ENCODE measurements around the gene MED13.
"Not testable (repeated sequence)": the region's sequence is repeated elsewhere in the genome, so short reads cannot be mapped to it uniquely, and the experiment has no call there.

Gene MED13

DNA sequence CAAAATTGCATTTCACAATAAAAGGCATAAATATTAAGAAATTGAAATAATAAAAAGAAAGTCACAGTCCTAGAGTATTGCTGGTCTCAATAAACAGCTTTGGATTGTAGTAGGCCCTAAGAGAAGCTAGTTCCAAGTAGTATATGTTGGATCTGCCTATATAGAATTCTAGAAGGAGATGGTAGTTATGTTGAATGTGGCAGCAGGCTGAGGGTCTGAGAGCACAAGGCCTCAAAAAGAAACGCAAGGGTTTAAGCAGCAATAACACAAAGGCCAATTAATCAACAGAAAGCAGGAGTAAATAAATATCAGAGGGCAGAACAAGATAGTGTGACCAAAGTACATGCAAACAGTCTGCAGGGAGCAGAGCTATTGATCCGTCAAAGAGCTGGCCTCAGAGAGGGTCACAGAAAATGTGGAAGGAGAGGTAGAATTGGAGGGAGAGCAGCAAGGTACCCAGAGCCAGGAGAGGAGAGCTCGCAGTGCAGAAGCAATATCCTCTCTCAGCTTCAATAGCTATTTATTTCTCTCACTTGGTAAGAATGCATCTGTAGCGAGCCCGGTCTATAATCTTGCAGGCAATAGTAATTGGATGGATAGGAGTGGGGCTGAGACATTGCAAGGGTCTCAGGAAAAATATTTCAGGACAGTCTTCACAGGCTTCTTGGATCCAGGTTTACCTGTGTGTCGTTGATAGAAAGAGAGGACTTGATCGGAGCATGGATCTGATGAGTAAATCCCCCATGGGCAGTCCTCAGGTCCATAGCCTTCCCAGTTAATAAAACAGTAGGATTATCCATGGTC is 25.1 kb upstream of the MED13 start:
- no peak for DNase-seq

- no peak for DNase-seq
These were observed 24.3 kb upstream of the MED13 start for GRCh38 chr17:62089334-62089733.

- DNase-seq, result no peak
These were observed 21.7 kb upstream of the MED13 start for GRCh38 chr17:62086737-62087136.

GRCh38 chr17:62085511-62086408 is 20.7 kb upstream of the MED13 start:
- no peak for DNase-seq

DNA sequence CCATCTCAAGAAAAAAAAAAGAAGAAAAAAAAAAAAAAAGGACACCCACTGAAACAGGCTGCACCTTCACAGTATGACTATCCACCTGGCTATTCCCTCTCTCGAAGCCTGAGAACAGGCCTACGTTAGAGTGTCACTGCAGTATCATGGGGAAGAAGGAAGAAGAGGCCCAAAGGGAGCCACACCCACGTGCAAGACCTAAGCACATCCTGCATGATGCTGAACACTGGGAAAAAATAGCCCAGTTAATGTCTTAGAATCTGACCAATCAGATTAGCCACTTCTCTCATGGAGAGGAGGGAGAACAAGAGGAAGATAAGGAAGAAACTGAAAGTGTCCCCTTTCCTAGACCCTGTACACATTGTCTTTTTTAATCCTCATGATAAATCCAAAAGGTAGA is 19.5 kb upstream of the MED13 start:
- DNase-seq, result no peak

DNA sequence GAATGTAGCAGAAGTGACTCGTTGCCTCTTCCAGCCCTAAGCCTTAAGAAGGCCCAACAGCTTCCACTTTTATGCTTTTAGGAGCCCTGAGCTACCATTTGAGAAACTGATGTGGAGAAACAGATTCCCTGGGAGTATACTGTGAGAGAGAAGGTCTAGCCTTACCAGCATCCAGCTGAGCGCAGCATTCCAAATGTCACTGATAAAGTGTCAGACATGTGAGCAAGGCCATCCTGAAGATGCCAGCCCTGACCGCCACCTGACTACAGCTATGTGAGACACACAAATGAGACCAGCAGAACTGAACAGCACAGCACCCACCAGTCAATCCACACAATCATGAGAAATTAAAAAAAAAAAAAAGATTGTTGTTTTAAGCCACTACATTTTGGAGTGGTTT is 18.6 kb upstream of the MED13 start:
- no peak for DNase-seq

DNA sequence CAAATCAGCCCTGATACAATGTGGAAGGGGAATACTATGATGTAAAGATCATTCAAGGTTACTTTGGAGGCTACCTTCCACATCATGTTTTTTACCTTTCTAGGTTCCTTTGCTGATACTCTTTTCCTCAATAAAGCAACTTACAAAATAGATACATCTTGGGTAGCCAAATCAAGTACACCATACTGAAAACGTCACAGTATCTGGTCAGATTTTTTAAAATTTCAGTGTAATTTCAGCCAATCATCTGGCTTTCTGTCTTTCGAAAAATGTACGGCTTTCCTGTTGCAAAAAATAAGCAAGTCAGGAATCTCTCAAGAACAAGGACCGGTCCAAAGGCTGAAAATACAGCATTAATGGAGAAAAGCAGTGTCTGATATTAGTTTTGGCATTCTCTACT is 15.6 kb upstream of the MED13 start:
- DNase-seq, result no peak

DNA sequence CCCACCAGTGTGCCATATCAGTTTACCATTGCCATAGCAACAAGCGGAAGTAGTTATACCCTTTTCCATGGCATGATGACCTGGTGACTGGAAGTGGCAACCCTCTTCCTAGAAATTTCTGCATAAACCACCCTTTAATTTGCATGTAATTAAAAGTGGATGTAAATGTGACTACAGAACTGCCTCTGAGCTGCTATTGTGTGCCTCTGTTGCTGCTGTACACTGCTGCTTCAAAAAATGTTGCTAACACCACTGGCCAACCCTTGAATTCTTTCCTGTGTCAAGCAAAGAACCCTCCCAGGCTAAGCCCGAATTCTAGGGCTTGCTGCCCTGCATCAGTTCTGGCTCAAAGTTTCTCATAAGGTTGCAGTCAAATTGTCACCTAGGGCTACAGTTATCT is 12.9 kb upstream of the MED13 start:
- no peak for DNase-seq

DNA sequence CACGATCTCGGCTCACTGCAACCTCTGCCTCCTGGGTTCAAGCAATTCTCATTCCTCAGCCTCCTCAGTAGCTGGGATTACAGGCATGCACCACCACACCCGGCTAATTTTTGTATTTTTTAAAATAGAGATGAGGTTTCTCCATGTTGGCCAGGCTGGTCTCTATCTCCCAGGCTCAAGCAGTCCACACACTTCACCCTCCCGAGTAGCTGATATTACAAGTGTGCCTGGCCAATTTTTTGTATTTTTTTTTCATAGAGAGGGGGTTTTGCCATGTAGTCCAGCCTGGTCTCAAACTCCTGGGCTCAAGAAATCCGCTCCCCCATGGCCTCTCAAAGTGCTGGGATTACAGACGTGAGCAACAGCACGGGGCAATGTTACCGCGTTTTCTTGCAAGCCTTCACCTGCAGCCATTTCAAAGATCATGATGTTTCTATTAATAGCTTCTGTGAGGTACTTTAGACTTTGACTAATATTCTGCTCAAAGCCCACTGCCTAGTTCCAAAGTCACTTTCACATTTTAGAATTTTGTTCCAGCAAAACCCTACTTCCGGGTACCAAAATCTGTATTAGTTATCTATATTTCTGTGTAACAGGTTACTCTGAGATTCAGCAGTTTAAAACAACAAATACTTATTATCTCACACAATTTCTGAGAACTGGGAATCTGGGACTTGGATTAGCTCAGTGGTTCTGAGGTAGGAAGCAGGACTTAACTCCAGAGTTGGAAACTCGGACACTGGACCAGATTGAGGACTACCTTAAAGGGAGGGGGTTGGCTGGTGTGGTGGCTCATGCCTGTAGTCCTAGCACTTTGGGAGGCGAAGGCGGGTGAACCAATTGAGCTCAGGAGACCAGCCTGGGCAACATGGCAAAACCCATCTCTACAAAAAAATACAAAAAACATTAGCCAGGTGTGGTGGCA is 12.0 kb upstream of the MED13 start:
- no peak for DNase-seq

DNA sequence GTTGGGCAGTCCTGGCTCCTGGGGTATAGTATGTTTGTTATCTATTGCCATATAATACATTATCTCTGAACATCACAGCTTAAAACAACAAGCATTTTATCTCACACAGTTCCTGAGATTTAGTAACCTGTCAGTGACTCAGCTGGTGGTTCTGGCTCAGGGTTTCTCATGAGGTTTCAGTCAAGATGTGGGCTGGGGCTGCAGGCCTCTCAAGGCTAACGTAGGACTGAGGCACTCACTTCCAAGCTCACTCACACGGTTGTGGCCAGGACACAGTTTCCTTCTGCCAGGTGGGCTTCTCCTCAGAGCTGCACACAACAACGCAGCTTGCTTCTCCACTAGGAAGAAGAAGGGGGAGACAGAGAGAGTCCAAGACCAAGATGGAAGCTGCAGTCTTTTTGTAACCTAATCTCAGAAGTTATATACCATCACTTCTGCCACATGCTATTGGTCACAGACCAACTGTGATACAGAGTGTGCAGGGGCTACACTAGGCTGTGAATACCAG is 10.3 kb upstream of the MED13 start:
- no peak for DNase-seq

- DNase-seq, result no peak
These were observed 8.9 kb upstream of the MED13 start for GRCh38 chr17:62073993-62074392.

DNA sequence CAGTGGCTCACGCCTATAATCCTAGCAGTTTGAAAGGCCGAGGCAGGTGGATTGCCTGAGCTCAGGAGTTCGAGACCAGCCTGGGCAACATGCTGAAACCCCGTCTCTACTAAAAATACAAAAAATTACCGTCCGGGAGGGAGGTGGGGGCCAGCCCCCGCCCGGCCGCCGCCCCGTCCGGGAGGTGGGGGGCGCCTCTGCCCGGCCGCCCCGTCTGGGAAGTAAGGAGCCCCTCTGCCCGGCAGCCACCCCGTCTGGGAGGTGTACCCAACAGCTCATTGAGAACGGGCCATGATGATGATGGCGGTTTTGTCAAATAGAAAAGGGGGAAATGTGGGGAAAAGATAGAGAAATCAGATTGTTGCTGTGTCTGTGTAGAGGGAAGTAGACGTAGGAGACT is 7.8 kb upstream of the MED13 start:
- not testable (repeated sequence) for DNase-seq

- no peak for DNase-seq
These were observed 5.8 kb upstream of the MED13 start for GRCh38 chr17:62070900-62071299.

DNA sequence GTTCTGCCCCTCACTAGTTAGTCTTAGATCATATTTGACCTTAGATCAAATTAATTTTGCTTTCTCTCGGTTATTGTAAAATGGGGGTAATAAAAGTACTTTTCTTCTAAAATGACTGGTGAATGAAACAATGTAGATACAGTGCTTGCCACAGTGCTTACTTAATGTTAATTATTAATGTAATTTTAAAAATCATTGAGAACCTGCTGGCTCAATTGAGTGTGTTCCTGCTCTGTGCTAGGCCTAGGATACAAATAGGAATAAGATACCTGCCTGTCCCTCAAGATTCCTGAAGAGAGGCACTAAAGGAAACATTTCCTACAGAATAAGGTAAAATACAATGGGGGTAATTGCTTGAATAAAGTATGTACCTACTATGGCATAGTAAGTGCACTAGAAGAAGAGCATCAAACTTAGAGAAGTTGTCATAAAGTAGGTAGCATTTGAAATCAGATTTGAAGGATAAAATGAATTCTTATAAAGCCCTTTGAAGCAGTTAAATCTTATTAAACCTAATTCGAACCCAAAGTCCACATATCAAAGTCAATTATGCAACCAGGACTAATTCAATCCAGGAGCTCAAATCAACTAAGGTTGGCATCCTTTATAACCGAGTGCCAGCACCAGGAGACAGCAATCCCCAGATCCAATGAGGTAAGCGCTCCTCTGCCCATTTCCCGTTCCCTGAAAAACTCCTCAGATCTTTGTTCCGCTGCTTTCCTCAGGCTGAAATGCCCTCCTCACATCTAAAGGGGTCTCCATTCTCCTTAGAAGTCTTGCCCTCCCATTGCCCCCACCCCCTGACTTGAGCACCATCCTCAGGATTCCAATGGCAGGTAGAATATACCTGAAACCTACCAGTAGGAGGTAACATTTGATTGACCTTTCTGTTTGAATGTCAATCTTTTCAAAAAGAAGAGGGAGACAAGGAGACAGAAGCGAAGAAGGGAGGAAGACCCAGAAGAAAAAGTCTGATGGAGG is 2.4 kb upstream of the MED13 start:
- DNase-seq, result no peak

GRCh38 chr17:62065611-62066468 is 762 bp upstream of the MED13 start:
- DNase-seq, result peak; percentile 91 to 96

GRCh38 chr17:62064029-62064790 is 868 bp downstream of the MED13 start:
- peak in 1 of 2 experiments; percentile 36 for DNase-seq

DNA sequence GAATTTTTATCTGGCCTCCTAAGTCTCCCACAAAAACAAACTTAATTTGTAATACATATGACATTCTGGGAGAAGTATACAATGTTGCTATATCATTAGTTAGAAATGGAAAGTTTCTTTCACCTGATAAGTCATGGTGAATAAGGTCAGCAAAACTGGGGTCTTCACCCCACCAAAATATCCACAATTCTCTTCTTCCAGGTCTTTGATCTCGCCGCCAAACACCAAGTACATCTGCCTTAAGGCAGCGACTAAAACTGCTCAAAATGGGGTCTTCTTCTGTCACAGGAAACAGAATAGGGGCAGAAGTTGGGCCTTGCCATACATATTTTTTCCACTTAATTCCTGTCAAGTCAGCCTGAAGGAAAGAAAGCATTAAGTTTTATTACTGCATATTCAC is 2.1 kb downstream of the MED13 start:
- DNase-seq, result no peak

GRCh38 chr17:62062302-62062701 is 2.8 kb downstream of the MED13 start:
- DNase-seq, result no peak

DNA sequence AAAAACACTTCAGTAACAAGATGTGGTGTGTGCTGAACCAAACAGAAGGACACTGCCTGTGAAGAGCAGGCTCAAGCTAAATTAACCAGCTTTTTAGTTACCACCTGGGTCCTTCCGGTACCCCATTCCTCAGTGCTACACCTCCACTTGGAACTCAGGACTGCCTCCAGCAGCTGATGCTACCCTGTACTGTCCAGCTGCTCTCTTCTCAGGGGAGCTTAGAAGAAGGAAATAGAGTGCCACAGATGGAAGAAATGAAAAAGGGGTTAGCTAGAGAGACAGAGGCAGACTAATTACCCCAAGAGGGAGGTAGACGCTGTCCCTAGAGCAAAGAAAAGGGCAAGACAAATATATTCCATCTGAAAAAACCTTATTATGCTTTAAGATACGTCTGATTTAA is 5.7 kb downstream of the MED13 start:
- DNase-seq, result no peak

DNA sequence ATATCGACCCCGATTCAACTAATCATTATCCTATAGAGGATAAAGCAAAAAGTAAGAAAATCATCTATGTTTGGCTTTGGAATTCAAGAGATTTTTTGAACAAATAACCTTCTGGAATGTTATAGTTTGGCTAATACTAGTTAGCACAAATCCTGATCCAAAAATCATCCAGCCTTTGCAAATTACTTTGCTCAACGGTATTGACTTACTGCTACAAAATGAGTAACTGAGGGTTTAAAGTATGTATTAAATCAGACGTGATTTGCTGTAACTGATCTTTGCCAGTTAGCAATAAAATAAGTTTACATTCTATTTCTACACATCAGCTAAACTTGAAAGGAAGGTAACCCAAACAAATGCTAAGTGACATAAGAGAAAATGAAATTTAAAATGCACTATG is 6.5 kb downstream of the MED13 start:
- DNase-seq, result no peak

Measured in SW 1271 (cell line).